ENCODE data around the gene MTM1.

- TF ChIP-seq CTCF (IDR thresholded peaks at IDR 0.05) (no peak), EZH2 (IDR thresholded peaks at IDR 0.05; ENCODE audit: borderline replicate concordance, insufficient read depth, low read depth, low read length, poor library complexity, severe bottlenecking) (no peak)
Measured at GRCh38 chrX:150644422-150644821, 76.0 kb downstream of the MTM1 start.

Measured in B cell (primary cell).